ENCODE measurements around the gene UTS2. TPM values are rescaled to one million over a fixed set of nuclear protein-coding genes. Genes with fewer than 3 reads are reported as not detected.

The UTS2 gene
- polyA plus RNA-seq, 2 of the 4 experiments (the other 2 are of a cell fraction): not detected

DNA sequence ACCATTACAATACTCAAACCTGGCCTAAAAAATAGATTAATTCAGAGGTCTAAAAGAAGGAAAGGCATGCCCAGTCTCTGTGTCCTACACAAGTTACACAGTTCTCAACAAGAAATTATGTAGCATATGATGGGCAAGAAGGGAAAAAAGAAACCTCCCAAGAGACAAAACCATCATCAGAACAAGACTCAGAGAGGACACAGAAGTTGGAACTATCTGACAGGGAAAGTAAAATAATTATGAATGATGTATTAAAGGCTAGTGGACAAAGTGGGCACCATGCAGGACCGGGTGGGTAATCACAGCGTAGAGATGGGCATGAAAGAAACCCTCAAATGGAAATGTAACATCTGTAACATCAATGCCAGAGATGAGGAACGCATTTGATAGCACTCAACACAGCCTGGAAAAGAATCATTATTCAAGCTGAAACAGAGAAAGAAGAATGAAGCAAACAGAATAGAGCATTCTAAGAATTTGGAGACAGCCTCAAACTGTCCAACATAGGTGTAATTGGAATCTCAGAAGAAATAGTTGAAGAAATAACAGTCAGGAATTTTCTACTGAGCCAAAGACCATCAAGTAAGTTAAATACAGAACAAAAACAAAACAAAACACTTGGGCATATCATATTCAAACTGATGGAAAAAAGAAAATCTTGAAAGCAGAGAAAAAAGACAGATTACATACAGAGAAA is 39.0 kb downstream of the UTS2 start:
- no peak overlapping the region for H3K4me3 ChIP-seq
- TF ChIP-seq, protein P1, sequence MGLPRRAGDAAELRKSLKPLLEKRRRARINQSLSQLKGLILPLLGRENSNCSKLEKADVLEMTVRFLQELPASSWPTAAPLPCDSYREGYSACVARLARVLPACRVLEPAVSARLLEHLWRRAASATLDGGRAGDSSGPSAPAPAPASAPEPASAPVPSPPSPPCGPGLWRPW (IDR thresholded peaks at IDR 0.05): no peak
- TF ChIP-seq RFX5 (IDR thresholded peaks at IDR 0.05) (no peak), HDAC2 (IDR thresholded peaks at IDR 0.05) (no peak), MYC (IDR thresholded peaks at IDR 0.05; ENCODE audit: borderline replicate concordance, low read length) (no peak), FOSL2 (IDR thresholded peaks at IDR 0.05) (no peak), FOSL2 (CRISPR knock-in tag; IDR thresholded peaks at IDR 0.05) (no peak), HOXB5 (CRISPR knock-in tag; IDR thresholded peaks at IDR 0.05) (no peak)
- TF ChIP-seq, protein P2, sequence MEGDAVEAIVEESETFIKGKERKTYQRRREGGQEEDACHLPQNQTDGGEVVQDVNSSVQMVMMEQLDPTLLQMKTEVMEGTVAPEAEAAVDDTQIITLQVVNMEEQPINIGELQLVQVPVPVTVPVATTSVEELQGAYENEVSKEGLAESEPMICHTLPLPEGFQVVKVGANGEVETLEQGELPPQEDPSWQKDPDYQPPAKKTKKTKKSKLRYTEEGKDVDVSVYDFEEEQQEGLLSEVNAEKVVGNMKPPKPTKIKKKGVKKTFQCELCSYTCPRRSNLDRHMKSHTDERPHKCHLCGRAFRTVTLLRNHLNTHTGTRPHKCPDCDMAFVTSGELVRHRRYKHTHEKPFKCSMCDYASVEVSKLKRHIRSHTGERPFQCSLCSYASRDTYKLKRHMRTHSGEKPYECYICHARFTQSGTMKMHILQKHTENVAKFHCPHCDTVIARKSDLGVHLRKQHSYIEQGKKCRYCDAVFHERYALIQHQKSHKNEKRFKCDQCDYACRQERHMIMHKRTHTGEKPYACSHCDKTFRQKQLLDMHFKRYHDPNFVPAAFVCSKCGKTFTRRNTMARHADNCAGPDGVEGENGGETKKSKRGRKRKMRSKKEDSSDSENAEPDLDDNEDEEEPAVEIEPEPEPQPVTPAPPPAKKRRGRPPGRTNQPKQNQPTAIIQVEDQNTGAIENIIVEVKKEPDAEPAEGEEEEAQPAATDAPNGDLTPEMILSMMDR (IDR thresholded peaks at IDR 0.05): no peak
- TF ChIP-seq, protein P3, sequence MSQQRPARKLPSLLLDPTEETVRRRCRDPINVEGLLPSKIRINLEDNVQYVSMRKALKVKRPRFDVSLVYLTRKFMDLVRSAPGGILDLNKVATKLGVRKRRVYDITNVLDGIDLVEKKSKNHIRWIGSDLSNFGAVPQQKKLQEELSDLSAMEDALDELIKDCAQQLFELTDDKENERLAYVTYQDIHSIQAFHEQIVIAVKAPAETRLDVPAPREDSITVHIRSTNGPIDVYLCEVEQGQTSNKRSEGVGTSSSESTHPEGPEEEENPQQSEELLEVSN (IDR thresholded peaks at IDR 0.05; ENCODE audit: borderline replicate concordance, low read depth): no peak
- H3K9me3 ChIP-seq: peaks cover 22% of the 10 kb centered on the region
- ChIA-PET CTCF (no interaction called here), POLR2A (no interaction called here)
- no peaks in the 10 kb centered on the region for H3K4me1 ChIP-seq
- DNase-seq (ENCODE audit: low read depth in 1 of 2, low spot score in 1 of 2) (no peak), ATAC-seq (no peak), FAIRE-seq (no peak)
- no peak overlapping the region for H3K4me2 ChIP-seq
- 64% methylated on average over 3 of the region's 3 CpGs for WGBS (ENCODE audit: missing lambda C conversion rate)
- no peak overlapping the region for H3K27ac ChIP-seq

DNA sequence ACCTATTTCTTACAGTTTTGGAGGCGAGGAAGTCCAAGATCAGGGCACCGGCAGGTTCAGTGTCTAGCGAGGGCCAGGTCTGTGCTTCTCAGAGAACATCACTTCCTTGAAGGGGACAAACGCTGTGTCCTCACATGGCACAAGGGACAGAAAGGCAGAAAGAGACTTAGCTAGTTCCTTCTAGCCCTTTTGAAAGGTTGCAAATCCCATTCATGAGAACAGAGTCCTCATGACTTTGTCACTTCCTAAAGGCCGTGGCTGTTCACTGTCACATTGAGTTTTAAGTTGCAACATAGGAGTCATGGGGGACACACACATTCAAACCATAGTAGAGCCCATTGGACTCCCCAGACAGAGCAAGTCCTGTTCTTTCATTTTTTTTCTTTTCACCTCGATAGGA is 41.4 kb downstream of the UTS2 start:
- DNase-seq (ENCODE audit: low read depth in 1 of 2, low spot score in 1 of 2) (no peak), FAIRE-seq (no peak), ATAC-seq (no peak)
- H3K4me1 ChIP-seq: no peaks in the 10 kb centered on the region
- TF ChIP-seq RFX5 (IDR thresholded peaks at IDR 0.05) (no peak), MAFK (IDR thresholded peaks at IDR 0.05; ENCODE audit: partially characterized antibody) (no peak), KDM1A (IDR thresholded peaks at IDR 0.05; ENCODE audit: low read depth) (no peak), ZSCAN20 (CRISPR knock-in tag; IDR thresholded peaks at IDR 0.05) (no peak), FOSB (CRISPR knock-in tag; IDR thresholded peaks at IDR 0.05) (no peak), SMC3 (IDR thresholded peaks at IDR 0.05) (no peak), POLR2A (IDR thresholded peaks at IDR 0.05; ENCODE audit: low read length) (no peak), MYC (IDR thresholded peaks at IDR 0.05; ENCODE audit: borderline replicate concordance, low read length) (no peak), ZC3H11A (IDR thresholded peaks at IDR 0.05) (no peak), PHF8 (IDR thresholded peaks at IDR 0.05; ENCODE audit: borderline replicate concordance, low read depth) (no peak)
- TF ChIP-seq, protein P4, sequence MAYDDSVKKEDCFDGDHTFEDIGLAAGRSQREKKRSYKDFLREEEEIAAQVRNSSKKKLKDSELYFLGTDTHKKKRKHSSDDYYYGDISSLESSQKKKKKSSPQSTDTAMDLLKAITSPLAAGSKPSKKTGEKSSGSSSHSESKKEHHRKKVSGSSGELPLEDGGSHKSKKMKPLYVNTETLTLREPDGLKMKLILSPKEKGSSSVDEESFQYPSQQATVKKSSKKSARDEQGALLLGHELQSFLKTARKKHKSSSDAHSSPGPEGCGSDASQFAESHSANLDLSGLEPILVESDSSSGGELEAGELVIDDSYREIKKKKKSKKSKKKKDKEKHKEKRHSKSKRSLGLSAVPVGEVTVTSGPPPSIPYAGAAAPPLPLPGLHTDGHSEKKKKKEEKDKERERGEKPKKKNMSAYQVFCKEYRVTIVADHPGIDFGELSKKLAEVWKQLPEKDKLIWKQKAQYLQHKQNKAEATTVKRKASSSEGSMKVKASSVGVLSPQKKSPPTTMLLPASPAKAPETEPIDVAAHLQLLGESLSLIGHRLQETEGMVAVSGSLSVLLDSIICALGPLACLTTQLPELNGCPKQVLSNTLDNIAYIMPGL (CRISPR knock-in tag; IDR thresholded peaks at IDR 0.05; ENCODE audit: borderline replicate concordance): no peak
- TF ChIP-seq, protein P5, sequence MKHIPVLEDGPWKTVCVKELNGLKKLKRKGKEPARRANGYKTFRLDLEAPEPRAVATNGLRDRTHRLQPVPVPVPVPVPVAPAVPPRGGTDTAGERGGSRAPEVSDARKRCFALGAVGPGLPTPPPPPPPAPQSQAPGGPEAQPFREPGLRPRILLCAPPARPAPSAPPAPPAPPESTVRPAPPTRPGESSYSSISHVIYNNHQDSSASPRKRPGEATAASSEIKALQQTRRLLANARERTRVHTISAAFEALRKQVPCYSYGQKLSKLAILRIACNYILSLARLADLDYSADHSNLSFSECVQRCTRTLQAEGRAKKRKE (CRISPR knock-in tag; IDR thresholded peaks at IDR 0.05; ENCODE audit: low read depth): no peak
- TF ChIP-seq, protein P6, sequence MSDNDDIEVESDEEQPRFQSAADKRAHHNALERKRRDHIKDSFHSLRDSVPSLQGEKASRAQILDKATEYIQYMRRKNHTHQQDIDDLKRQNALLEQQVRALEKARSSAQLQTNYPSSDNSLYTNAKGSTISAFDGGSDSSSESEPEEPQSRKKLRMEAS (IDR thresholded peaks at IDR 0.05): no peak
- TF ChIP-seq, protein P7, sequence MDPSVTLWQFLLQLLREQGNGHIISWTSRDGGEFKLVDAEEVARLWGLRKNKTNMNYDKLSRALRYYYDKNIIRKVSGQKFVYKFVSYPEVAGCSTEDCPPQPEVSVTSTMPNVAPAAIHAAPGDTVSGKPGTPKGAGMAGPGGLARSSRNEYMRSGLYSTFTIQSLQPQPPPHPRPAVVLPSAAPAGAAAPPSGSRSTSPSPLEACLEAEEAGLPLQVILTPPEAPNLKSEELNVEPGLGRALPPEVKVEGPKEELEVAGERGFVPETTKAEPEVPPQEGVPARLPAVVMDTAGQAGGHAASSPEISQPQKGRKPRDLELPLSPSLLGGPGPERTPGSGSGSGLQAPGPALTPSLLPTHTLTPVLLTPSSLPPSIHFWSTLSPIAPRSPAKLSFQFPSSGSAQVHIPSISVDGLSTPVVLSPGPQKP (IDR thresholded peaks at IDR 0.05; ENCODE audit: low read depth, low read length): no peak
- 88% methylated on average over 6 of the region's 6 CpGs for WGBS (ENCODE audit: missing lambda C conversion rate)
- no peak overlapping the region for H3K27ac ChIP-seq
- H3K4me3 ChIP-seq: no peak overlapping the region
- H3K4me2 ChIP-seq: no peak overlapping the region
- CTCF ChIA-PET: interaction anchor here (0.6 to 1.8 kb wide), 3 partner anchors 91 to 1193 kb away, joined by 3 to 5 read pairs (median 4); no protein-coding TSS in a partner anchor
- peaks cover 22% of the 10 kb centered on the region for H3K9me3 ChIP-seq
- POLR2A ChIA-PET: no interaction called here

Measured in A549 (cell line).